Psoas muscle (tissue), 8 donors: ENCODE results near the gene GNA12. TPM values are rescaled to one million over a fixed set of nuclear protein-coding genes. Genes with fewer than 3 reads are reported as not detected.

Source experiments
- ATAC-seq, 4 donors: fragments of 200-7000 bp; cut with Tn5 transposase; one replicate each; pipeline ENCODE4 v1.9.1; 2020; ENCODE audit warnings: moderate library complexity in 3 of 4, mild to moderate bottlenecking in 2 of 4
- DNase-seq, 2 donors: peaks; one replicate each; pipeline ENCODE4 v3.0.0-alpha.2; 2020
- H3K27ac ChIP-seq: fragments of 200-600 bp; one replicate; pipeline ENCODE4 v1.8.0; 2022
- H3K27me3 ChIP-seq, 3 donors: fragments of 200-600 bp in 1 of 3; one replicate each; pipeline versions ENCODE4 v1.6.1 to v1.8.0; 2013 to 2022; ENCODE audit warnings: low read length in 2 of 3, mild to moderate bottlenecking in 2 of 3, moderate library complexity in 1 of 3; ENCODE audit not compliant: insufficient read depth in 3 of 3
- H3K36me3 ChIP-seq, 2 donors: fragments of 200-600 bp in 1 of 2; one replicate each; pipeline versions ENCODE4 v1.6.1 to v1.8.0; 2013 to 2022; ENCODE audit warnings: low read depth in 1 of 2, mild to moderate bottlenecking in 1 of 2, moderate library complexity in 1 of 2; ENCODE audit not compliant: insufficient read depth in 1 of 2
- H3K4me1 ChIP-seq: fragments of 200-600 bp; one replicate; pipeline ENCODE4 v1.8.0; 2022
- H3K4me3 ChIP-seq: fragments of 200-600 bp; one replicate; pipeline ENCODE4 v1.8.0; 2022; ENCODE audit warnings: mild to moderate bottlenecking
- H3K9me3 ChIP-seq: fragments of 200-600 bp; one replicate; pipeline ENCODE4 v1.8.0; 2022
- CTCF ChIP-seq: fragments of 200-600 bp; IDR thresholded peaks from one replicate; pipeline ENCODE4 v1.8.0; 2022; ENCODE audit warnings: antibody characterized with exemption
- WGBS, 3 donors: extraction: QIAGEN DNeasy Blood & Tissue Kit; methylation state at CpG; one replicate each; pipeline versions ENCODE4 v1.1.6 to v1.1.7; 2013; 5-methylcytosine and 5-hydroxymethylcytosine counted together
- intact Hi-C, 2 donors: fragments of 100-400 bp; cut with DNase I; formaldehyde crosslinking; loops; one replicate each; pipeline versions ENCODE4 v1.11.0 to v1.14.2; 2022
- long read RNA-seq, 2 donors: library from polyadenylated mRNA; unstranded; transcript quantifications; one replicate each; pipeline ENCODE4 v2.0.0, GENCODE V29; 2021
- polyA plus RNA-seq, 3 donors: library from polyadenylated mRNA; stranded (reverse); fragments of 200-250 nt; gene quantifications; one replicate each; pipeline ENCODE4 v1.2.3, GENCODE V29; 2013
- total RNA-seq, 4 donors: library from RNA; stranded (reverse); fragmentation: NEBNext Ultra II Directional in 2 of 4; extraction: Animal tissue kit (Norgen Biotek cat#: 25700) in 2 of 4; gene quantifications; one replicate each; pipeline versions ENCODE4 v1.2.1 to v1.2.4, GENCODE V29; 2021 to 2023
- donor health status: healthy with polysubstance abuse.
- donor health status: DM: no; HTN: no; CAD: no; lungs with moderate emphysema.
- donor health status: Bipolar disorder and iron deficiency.
- donor health status: healthy.
- donor health status: DM: yes; HTN: yes; CAD: no.
- donor health status: DM: no; HTN: no; CAD: no.
- donor health status: DM: no; HTN: no; CAD: no.
- donor health status: DM: yes; HTN: yes; CAD: no.

GNA12 gene
- total RNA-seq, result 10 to 100 TPM; 14.6 to 20.2 (median 15.0) TPM
- 10 to 100 TPM in 2 of 3 donors, 1 to 10 TPM in 1; 7.1 to 19.3 (median 17.6) TPM for polyA plus RNA-seq
- long read RNA-seq, donor 1, full-length matches to known transcripts, result 8 of 18 reads
- long read RNA-seq, donor 1, partial matches to known transcripts, result 0 of 18 reads
- long read RNA-seq, donor 1, other reads (novel, unspliced or antisense), result 10 of 18 reads
- long read RNA-seq, donor 2, full-length matches to known transcripts, result 22 of 41 reads
- long read RNA-seq, donor 2, partial matches to known transcripts, result 4 of 41 reads
- long read RNA-seq, donor 2, other reads (novel, unspliced or antisense), result 15 of 41 reads

GRCh38 chr7:2844153-2845033 is at the start of gene GNA12:
GNA12 (minus strand) TSS chr7:2844308; CDS start chr7:2844161, 147 bp downstream.
- H3K9me3 ChIP-seq, result no peaks in the 10 kb centered on the region
- peak within 1 kb of the TSS; percentile 80 for H3K4me3 ChIP-seq
- no peak for TF ChIP-seq CTCF
- intact Hi-C loops, result loop anchor here in 1 of 2 donors (5.0 kb wide), 2 partner anchors 82 to 107 kb away; no protein-coding TSS in a partner anchor
- no peaks in the 10 kb centered on the region for H3K27me3 ChIP-seq
- peaks cover 22% of the 10 kb centered on the region for H3K4me1 ChIP-seq
- ATAC-seq, result peak; percentile 98 to 99 (median 99)
- peak; percentile 99 for DNase-seq
- WGBS, 3 donors, result 1 to 4% (median 2%) methylated on average over 36 to 72 of the region's 79 CpGs
- H3K27ac ChIP-seq, result peak within 1 kb of the TSS; percentile 80
- peaks cover 0 to 10% of the 10 kb centered on the region in 2 donors for H3K36me3 ChIP-seq

GRCh38 chr7:2893411-2893861 is 49.3 kb upstream of the GNA12 start:
- intact Hi-C loops, result no loop called here
- no peaks in the 10 kb centered on the region for H3K9me3 ChIP-seq
- no peaks in the 10 kb centered on the region for H3K4me1 ChIP-seq
- peaks cover 0 to 27% (median 0%) of the 10 kb centered on the region in 3 donors for H3K27me3 ChIP-seq
- H3K27ac ChIP-seq, result no peak overlapping the region
- H3K4me3 ChIP-seq, result no peak overlapping the region
- H3K36me3 ChIP-seq, result no peaks in the 10 kb centered on the region
- WGBS, 3 donors, result 28 to 46% (median 33%) methylated on average over 9 of the region's 9 CpGs
- no peak for ATAC-seq
- no peak for DNase-seq
- no peak for TF ChIP-seq CTCF

- Histone ChIP-seq H3K27me3 (peaks cover 0 to 27% (median 0%) of the 10 kb centered on the region in 3 donors), H3K4me3 (no peak overlapping the region), H3K36me3 (no peaks in the 10 kb centered on the region), H3K4me1 (no peaks in the 10 kb centered on the region), H3K9me3 (no peaks in the 10 kb centered on the region), H3K27ac (no peak overlapping the region)
- intact Hi-C loops, result no loop called here
- ATAC-seq (no peak), DNase-seq (no peak)
- WGBS, 3 donors, result 15 to 24% (median 19%) methylated on average over 8 of the region's 8 CpGs
- TF ChIP-seq CTCF, result no peak
Observed at GRCh38 chr7:2892549-2892948, 48.4 kb upstream of the GNA12 start.

GRCh38 chr7:2887816-2888215 is 43.7 kb upstream of the GNA12 start:
- H3K4me3 ChIP-seq, result no peak overlapping the region
- H3K27me3 ChIP-seq, result peaks cover 0 to 18% (median 0%) of the 10 kb centered on the region in 3 donors
- intact Hi-C loops, result no loop called here
- no peaks in the 10 kb centered on the region for H3K4me1 ChIP-seq
- WGBS, 3 donors, result 34 to 37% (median 35%) methylated on average over 7 of the region's 7 CpGs
- DNase-seq (no peak), ATAC-seq (no peak)
- H3K36me3 ChIP-seq, result no peaks in the 10 kb centered on the region
- H3K27ac ChIP-seq, result no peak overlapping the region
- no peaks in the 10 kb centered on the region for H3K9me3 ChIP-seq
- TF ChIP-seq CTCF, result no peak
